Stimulated activated naive CD8-positive, alpha-beta T cell treated with anti-CD3 and anti-CD28 coated beads, Interleukin-15, amount 100 ng/mL, for 72 hours (primary cell): Measurements from ENCODE around the gene FAM120A.

Source experiments
- ATAC-seq: fragments of 150-1000 bp; cut with Tn5 transposase; 2 replicates; pipeline ENCODE4 v1.10.0; 2021; ENCODE audit warnings: mild to moderate bottlenecking, moderate library complexity
- DNase-seq, 2 donors: peaks; one replicate each; pipeline ENCODE4 v3.0.0; 2021 to 2022
- H3K27ac Mint-ChIP-seq, 2 donors: one replicate each; pipeline ENCODE4 v1.8.0; 2022; ENCODE audit warnings: mild to moderate bottlenecking in 2 of 2, mixed read lengths in 2 of 2, moderate library complexity in 2 of 2
- H3K27me3 Mint-ChIP-seq: one replicate; pipeline ENCODE4 v1.8.0; 2022; ENCODE audit warnings: mixed read lengths
- H3K4me1 Mint-ChIP-seq: one replicate; pipeline ENCODE4 v1.8.0; 2022; ENCODE audit warnings: mild to moderate bottlenecking, mixed read lengths
- H3K4me3 Mint-ChIP-seq, 2 donors: one replicate each; pipeline ENCODE4 v1.8.0; 2022; ENCODE audit warnings: mild to moderate bottlenecking in 2 of 2, mixed read lengths in 2 of 2, moderate library complexity in 1 of 2
- H3K9me3 Mint-ChIP-seq, 2 donors: one replicate each; pipeline ENCODE4 v1.8.0; 2022; ENCODE audit warnings: mixed read lengths in 2 of 2

FAM120A gene

DNA sequence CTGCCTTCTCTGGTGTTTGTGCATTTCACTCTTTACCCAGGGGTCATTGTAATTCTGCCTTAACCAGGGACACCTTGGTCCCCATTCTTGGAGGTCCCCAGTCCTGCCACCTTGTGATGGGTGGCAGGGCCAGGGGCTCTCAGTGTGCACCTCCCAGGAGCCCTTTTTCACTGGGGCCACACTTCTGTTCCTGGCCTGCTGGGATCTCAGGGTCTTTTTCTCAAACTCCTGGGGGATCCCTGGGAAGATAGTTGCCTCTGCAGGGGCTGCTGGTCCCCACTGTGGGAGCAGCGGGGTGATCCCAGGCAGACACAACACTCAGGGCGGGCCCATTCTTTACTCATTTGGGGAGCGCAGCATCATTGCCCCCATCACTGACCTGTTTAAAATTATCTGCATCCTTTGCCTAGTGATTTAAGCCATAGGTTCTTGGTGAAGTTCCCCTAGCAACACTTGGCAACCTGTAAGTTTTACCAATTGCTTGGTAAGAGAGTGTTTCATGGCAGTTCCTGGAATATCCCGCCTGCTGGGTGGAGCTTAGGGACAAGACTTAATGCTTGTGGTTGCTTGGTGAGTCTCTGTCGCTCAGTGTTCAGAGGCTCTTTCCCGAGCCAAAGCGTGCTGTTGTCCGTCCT is 140.6 kb downstream of the FAM120A start:
- H3K4me1 Mint-ChIP-seq = peaks cover 68% of the 10 kb centered on the region
- DNase-seq (no peak), ATAC-seq (no peak)
- H3K9me3 Mint-ChIP-seq = no peaks in the 10 kb centered on the region
- no peak overlapping the region for H3K27ac Mint-ChIP-seq
- no peaks in the 10 kb centered on the region for H3K27me3 Mint-ChIP-seq
- no peak overlapping the region for H3K4me3 Mint-ChIP-seq

DNA sequence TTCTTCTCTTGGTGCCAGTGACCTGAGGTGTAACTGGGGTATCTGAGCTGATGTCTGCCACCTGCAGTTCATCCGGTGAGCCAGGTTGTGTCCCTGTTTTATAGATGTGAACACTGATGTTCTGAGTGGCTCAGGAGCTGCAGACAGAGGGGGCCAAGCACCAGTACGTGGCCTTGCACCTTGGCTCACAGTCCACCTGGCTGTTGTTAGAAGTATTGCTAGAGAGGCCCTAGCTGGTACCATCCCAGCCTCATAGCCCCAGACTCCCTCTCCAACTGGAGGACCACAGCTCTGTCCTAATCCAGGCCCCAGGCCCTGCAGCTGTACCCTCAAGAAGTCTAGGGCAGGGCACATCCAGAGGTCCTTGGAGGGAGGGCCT is 141.1 kb downstream of the FAM120A start:
- Mint-ChIP-seq H3K9me3 (no peaks in the 10 kb centered on the region), H3K4me1 (peaks cover 68% of the 10 kb centered on the region), H3K27me3 (no peaks in the 10 kb centered on the region), H3K27ac (no peak overlapping the region), H3K4me3 (no peak overlapping the region)
- ATAC-seq (peak; percentile 64), DNase-seq (no peak)

DNA sequence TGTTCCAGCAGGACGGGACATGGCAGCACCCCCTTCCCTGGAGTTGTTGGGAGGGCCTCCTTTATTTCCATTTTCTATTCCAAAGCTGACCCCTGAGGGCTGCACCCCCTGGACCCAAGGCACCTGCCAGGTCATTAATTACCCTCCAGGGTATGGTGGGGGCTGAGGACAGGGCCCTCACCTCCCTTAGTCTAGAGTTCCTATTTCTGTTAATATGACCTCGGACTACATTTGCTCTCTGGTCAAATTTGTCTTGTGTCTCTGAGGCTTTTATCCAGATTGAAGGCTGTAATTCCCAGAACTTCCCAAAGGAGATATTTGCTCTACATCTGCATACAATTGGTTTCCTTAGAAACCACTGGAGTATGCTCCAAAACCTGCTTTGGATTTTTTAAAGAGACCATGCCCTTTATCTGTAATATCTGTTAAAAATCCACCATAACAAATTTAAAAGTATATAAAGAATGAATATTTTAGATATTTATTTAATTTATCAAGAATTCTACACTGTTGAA is 141.7 kb downstream of the FAM120A start:
- no peak for DNase-seq
- no peaks in the 10 kb centered on the region for H3K9me3 Mint-ChIP-seq
- no peak for ATAC-seq
- H3K27ac Mint-ChIP-seq = no peak overlapping the region
- H3K4me1 Mint-ChIP-seq = peaks cover 68% of the 10 kb centered on the region
- no peak overlapping the region for H3K4me3 Mint-ChIP-seq
- H3K27me3 Mint-ChIP-seq = no peaks in the 10 kb centered on the region

DNA sequence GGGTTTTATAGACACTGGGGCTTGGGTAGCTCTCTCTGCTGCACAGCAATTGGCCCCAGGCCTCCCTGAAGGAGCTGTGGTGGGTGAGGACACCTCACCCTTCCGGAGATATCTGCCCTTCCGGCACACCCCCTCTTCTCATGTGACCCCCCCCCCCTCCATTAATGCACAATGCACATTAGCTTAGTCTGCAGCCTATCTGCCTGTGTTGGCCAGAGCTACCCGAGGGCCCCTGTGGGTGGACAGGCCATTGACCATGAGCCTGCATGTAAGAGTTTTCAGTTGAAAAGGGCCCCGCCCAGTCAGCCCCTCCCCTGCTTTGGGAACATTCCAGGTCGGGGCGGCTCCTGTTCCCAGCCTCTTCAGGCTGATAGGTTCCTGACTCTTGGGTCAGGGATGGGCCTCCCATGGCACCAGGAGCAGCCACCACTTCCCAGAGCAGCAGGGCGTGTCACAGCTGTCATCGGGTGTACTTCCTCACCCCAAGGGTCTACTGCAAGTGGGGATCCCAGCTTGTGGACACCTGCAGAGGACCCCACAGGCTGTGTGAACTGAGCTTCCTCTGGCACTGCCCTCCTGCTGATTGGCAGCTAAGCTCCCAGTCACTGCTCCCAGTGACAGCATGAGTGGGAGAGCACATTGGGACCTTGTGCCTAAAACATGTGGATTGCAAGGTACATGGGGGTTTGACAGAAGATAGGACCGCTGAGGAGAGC is 142.7 kb downstream of the FAM120A start:
- DNase-seq = no peak
- Mint-ChIP-seq H3K27ac (no peak overlapping the region), H3K4me3 (no peak overlapping the region), H3K4me1 (peaks cover 68% of the 10 kb centered on the region), H3K27me3 (no peaks in the 10 kb centered on the region), H3K9me3 (no peaks in the 10 kb centered on the region)
- no peak for ATAC-seq

DNA sequence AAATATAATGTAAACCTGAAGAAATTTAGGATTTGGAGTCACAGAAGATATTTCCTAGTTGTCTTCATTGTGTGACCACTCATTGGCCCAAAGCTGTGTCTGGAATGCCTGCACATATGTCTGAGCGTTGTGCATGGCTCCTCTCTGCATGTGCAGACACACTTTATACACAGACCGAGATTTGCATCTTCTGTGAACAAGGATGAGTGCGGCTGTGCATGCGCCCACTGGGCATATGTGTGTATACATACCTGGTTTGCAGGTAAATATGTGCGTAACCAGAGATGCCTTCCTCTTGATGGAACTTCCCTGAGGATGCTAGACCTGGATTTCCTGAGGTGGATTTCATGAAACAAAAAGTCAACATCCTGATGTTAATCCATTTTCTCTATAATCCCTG is 144.0 kb downstream of the FAM120A start:
- DNase-seq (no peak), ATAC-seq (no peak)
- no peaks in the 10 kb centered on the region for H3K9me3 Mint-ChIP-seq
- no peaks in the 10 kb centered on the region for H3K27me3 Mint-ChIP-seq
- H3K4me3 Mint-ChIP-seq = no peak overlapping the region
- peaks cover 69% of the 10 kb centered on the region for H3K4me1 Mint-ChIP-seq
- H3K27ac Mint-ChIP-seq = no peak overlapping the region

DNA sequence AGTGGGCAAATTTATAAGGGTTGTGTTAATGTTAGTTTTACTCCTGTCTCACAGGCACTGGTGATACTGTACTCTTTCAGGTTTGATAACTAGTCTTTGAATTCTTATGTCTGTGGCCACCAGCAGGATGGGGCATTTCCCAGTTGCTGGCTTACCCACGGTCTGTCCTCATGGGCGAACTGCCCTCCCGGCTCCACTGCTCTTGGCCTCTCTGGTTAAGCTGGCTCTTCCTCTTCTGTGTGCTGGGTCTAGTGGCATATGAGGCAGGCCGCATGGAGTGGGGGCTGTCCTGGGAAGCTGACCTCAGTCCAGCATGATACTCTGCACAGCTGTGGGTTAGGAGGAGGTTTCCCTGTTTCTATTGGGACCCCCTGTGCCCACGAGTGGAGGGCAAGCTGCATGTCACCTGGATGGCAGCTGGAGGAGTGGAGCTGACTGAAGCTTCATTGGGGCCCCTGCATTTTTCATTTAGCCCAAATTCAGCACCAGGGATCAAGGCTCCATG is 144.4 kb downstream of the FAM120A start:
- ATAC-seq (no peak), DNase-seq (no peak)
- H3K27me3 Mint-ChIP-seq = no peaks in the 10 kb centered on the region
- no peak overlapping the region for H3K4me3 Mint-ChIP-seq
- no peaks in the 10 kb centered on the region for H3K9me3 Mint-ChIP-seq
- H3K27ac Mint-ChIP-seq = no peak overlapping the region
- H3K4me1 Mint-ChIP-seq = peaks cover 69% of the 10 kb centered on the region

DNA sequence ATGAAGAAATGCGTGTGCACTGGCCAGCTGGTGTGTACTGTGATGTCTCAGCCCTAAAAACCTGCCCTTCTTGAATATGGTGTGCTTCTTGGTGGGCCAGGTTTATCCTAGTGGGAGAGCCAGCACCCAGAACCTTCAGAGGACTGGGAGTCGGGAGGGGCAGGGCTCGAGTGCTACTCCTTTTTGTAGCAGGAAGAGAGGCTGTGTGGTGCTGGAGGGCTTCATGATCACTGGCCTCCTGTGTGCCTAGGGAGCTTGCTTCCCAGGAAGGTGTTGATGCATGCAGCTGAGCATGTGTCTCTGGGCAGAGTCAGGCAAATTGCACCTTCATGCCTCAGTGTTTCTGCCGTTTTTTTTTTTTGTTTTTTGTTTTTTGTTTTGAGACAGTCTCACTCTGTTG is 144.9 kb downstream of the FAM120A start:
- no peak for ATAC-seq
- no peak for DNase-seq
- H3K4me3 Mint-ChIP-seq = no peak overlapping the region
- no peaks in the 10 kb centered on the region for H3K9me3 Mint-ChIP-seq
- H3K27ac Mint-ChIP-seq = no peak overlapping the region
- no peaks in the 10 kb centered on the region for H3K27me3 Mint-ChIP-seq
- peaks cover 70% of the 10 kb centered on the region for H3K4me1 Mint-ChIP-seq

DNA sequence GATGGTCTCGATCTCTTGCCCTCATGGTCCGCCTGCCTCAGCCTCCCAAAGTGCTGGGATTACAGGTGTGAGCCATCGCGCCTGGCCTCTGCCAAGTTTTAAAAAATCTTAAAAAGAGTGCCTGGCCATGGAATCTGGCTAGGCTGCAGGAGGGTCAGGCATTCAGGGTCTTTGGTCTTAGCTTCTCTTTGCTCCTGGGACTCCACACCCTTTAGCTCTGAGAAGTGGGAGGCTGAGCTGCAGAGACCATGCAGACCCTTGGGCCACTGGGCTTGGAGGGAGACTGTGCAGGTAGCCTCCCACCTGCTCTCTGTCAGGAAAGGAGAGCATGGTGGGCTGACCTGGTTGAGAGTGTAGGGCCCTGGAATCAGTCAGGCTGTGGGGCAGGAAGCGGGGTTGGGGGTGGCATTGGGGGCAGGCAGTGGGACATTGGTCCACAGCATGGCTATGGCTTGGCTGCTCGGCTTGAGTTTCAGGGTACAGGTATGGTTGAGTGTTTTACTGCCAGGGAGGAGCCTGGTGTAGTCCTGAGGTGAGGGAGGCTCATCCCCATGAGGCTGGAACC is 145.7 kb downstream of the FAM120A start:
- no peak for ATAC-seq
- no peak overlapping the region for H3K4me3 Mint-ChIP-seq

DNA sequence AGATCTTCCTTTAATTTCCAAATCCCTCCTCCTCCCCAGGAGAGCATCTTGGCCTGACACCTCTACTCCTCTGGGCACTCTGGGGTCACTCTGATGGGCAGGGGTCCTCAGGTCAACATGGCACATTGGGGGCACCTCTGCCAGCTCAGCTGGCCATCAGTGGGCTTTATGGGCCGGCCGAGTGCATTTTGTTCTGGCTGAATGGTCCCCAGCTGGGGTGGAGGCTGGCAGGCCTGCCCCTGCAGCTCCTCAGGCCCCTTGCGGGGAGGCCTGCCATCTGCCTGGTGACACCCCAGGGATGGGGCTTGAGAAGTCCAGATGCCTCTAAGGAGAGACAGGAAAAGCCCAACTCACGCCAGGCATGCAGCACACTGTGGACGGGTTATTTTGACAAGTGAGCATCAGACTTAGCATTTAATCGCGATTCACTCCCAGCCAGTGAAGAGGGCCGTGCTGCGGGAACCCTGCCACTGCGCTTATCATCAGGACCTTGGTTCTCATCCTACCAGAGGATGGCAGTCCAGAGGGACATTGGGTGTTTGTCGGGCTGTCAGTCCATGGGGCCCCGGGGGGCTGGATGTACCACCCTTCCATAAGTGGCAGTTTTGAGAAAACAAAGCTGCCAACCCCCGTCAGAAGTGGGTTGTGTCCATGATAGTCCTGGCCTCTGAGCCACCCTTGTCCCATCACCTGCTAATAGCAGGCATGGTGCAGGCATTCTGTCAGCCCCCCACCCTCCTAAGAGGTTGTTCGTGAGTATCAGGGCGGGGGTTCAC is 146.6 kb downstream of the FAM120A start:
- Mint-ChIP-seq H3K4me3 (no peak overlapping the region), H3K27ac (no peak overlapping the region), H3K9me3 (no peaks in the 10 kb centered on the region), H3K27me3 (no peaks in the 10 kb centered on the region), H3K4me1 (peaks cover 60% of the 10 kb centered on the region)
- DNase-seq (no peak), ATAC-seq (no peak)

More for the DNA sequence above, 145.7 kb downstream of the FAM120A start:
- Mint-ChIP-seq H3K9me3 (no peaks in the 10 kb centered on the region), H3K27ac (no peak overlapping the region), H3K4me1 (peaks cover 67% of the 10 kb centered on the region), H3K27me3 (no peaks in the 10 kb centered on the region)
- DNase-seq = no peak

DNA sequence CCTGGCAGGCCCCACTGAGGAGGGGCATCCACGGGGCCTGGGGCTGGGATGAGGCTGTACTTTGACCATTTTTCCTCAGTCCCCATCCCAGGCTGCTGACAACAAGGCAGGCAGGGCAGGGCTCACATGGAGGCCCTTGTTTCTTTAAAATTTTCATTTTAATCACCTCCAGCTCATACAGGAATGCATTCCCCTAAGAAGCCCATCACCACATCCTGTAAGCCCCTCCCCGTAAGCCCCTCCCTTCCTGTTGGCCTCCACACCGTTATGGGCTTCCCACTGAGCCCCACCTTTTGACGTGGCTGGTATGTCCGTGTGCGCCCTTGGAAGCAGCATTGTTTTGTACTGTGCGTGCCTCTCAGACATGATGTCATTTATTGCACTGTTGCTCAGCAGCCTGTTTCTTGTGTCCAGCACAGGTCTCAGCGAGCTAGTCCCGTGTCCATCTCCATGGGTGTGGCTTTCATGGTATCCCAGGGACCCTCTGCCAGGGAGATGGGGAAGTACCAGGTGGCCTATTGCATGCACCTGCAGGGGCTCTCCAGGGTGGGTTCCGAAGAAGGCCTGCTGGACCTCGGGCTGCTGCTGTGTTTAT is 147.3 kb downstream of the FAM120A start:
- Mint-ChIP-seq H3K4me1 (peaks cover 58% of the 10 kb centered on the region), H3K27me3 (no peaks in the 10 kb centered on the region), H3K4me3 (no peak overlapping the region), H3K27ac (peak overlapping the region; percentile 31 to 66), H3K9me3 (peaks cover 0 to 2% of the 10 kb centered on the region in 2 donors)
- ATAC-seq = peak; percentile 44
- no peak for DNase-seq

DNA sequence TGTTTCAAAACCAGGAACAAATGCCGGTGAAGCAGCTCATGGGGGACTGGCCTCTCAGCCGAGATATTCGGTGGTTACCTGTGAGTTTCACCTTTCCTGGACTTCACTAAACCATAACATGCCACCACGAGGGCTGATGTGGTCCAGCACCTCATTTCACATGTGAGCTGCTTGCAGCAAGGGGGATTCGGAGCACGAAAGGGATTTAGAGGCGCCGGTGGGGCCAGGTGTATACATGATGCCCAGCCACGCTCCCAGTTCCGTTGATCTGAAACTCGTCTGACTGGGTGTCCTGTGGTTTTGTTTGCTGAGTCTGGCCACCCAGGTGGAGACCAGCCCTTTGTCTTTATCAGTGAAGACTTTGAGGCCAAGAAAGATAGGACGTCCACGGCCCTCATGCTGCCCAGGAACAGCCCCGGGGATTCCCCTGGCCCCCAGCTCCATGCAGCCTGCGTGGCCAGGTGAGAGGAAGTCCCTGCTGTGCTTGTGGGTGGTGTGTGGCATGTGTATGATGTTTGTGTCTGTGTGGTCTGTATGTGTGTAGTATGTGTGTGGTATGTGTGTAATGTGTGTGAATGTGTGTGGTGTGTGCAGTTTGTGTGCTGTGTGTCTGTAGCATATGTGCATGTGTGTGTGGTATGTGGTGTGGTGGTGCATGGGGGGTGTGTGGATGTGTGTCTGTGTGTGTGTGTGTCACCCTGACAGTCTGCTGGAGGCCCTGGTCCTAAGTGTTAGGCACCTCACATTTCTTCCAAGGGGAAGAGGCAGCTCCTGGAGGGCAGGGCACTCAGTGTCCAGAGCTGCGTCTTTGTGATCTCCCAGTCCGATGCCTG is 148.3 kb downstream of the FAM120A start:
- DNase-seq = no peak
- peak overlapping the region in 1 of 2 donors; percentile 10 for H3K27ac Mint-ChIP-seq
- H3K27me3 Mint-ChIP-seq = no peaks in the 10 kb centered on the region
- H3K9me3 Mint-ChIP-seq = peaks cover 0 to 5% of the 10 kb centered on the region in 2 donors
- ATAC-seq = peak; percentile 51
- H3K4me1 Mint-ChIP-seq = peaks cover 55% of the 10 kb centered on the region
- H3K4me3 Mint-ChIP-seq = no peak overlapping the region

DNA sequence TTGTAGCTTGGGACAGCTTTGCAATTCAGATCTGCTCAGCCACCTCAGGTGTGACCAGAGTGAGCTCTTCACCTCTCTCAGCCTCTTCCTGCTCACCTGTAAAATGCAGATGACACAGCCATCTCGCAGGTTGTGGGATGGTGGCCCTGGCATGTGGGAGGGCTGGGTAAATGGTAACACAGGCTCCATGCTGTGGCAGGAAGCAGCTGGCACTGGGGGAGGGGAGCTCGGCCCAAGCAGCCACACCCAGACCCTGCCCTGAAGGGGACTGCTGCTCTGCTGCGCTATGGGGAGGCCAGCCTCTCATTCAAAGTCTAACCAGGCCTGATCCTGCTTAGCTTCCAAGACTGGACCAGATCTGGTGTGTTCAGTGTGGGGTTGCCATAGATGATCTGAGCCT is 149.0 kb downstream of the FAM120A start:
- ATAC-seq (peak; percentile 19), DNase-seq (no peak)
- Mint-ChIP-seq H3K4me3 (no peak overlapping the region), H3K4me1 (peaks cover 55% of the 10 kb centered on the region), H3K27ac (no peak overlapping the region), H3K9me3 (peaks cover 0 to 5% of the 10 kb centered on the region in 2 donors), H3K27me3 (no peaks in the 10 kb centered on the region)

DNA sequence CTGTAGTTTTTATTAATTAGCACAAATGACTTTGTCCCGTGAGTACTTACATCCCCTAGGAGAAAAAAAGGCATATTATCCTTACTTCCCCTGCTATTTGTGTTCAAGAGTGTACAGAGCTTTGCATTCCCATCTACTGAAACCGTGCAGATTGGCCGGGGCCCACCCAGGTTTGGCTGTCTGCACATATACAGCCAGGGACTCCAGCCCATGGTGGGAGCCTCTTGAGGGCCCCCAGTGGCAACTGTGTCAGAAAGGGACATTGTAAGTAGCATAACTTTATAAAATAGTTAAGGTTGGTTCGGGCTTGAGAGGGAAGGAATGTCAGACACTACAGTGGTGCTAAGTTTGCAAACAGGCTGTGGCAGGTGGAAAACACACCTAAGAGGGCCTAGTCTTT is 149.6 kb downstream of the FAM120A start:
- Mint-ChIP-seq H3K27me3 (no peaks in the 10 kb centered on the region), H3K9me3 (peaks cover 0 to 5% of the 10 kb centered on the region in 2 donors), H3K27ac (peak overlapping the region; percentile 12 to 70), H3K4me1 (peaks cover 55% of the 10 kb centered on the region), H3K4me3 (no peak overlapping the region)
- ATAC-seq (no peak), DNase-seq (no peak)

DNA sequence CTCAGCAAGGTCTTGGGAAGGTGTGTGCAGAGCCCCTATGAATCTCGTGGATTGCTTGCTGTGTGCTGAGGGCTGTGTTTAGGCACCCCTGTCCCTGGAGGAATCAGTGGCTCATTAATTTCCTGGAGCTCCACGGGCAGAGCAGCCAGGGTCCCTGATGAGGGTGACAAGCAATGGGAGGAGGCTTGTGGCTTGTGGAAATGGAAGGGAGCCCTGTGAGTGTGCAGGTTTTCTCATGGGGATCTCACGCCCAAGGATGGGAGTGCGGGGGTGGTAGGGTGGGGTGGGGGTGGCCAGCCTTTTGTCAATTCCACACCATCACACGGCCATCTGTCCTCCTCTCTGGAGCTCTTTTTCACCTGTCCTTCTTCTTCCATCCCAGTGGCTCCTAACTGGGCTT is 150.2 kb downstream of the FAM120A start:
- Mint-ChIP-seq H3K4me3 (no peak overlapping the region), H3K9me3 (peaks cover 5% of the 10 kb centered on the region in 2 donors), H3K4me1 (peaks cover 55% of the 10 kb centered on the region), H3K27me3 (no peaks in the 10 kb centered on the region), H3K27ac (peak overlapping the region in 1 of 2 donors; percentile 75)
- DNase-seq (no peak), ATAC-seq (no peak)
